Type B pancreatic cell (in vitro differentiated cells): ENCODE measurements around the gene RESP18. TPM values are rescaled to one million over a fixed set of nuclear protein-coding genes. Genes with fewer than 3 reads are reported as not detected.
A peak's percentile ranks its signal among the peaks of the same experiment; 100 is the strongest.

ENCODE experiments used
- DNase-seq: peaks from one replicate; pipeline ENCODE4 v3.0.0; 2021; ENCODE audit warnings: mixed read lengths; ENCODE audit not compliant: unreplicated experiment; ENCODE audit errors: extremely low spot score
- H3K27ac Mint-ChIP-seq: 2 replicates; pipeline ENCODE4 v1.8.0; 2021; ENCODE audit warnings: mild to moderate bottlenecking, mixed read lengths
- H3K27me3 Mint-ChIP-seq: 2 replicates; pipeline ENCODE4 v1.8.0; 2021; ENCODE audit warnings: mixed read lengths
- H3K36me3 Mint-ChIP-seq: 2 replicates; pipeline ENCODE4 v1.8.0; 2021; ENCODE audit warnings: mixed read lengths
- H3K4me1 Mint-ChIP-seq: one replicate; pipeline ENCODE4 v1.8.0; 2021; ENCODE audit warnings: mixed read lengths; ENCODE audit not compliant: unreplicated experiment
- H3K4me3 Mint-ChIP-seq: 2 replicates; pipeline ENCODE4 v1.8.0; 2021; ENCODE audit warnings: mild to moderate bottlenecking, mixed read lengths
- H3K9me3 Mint-ChIP-seq: 2 replicates; pipeline ENCODE4 v1.8.0; 2021; ENCODE audit warnings: mixed read lengths
- total RNA-seq: library from RNA; stranded (reverse); gene quantifications from 2 replicates; pipeline ENCODE4 v1.2.1, GENCODE V29; 2021; ENCODE audit warnings: low replicate concordance
- TF ChIP-seq, protein P1 (sequence below): fragments of 200-600 bp; sonication (generic); conservative IDR thresholded peaks from 2 replicates; pipeline ENCODE4 v1.5.0; 2021; ENCODE audit warnings: antibody characterized with exemption, mild to moderate bottlenecking

Gene RESP18
- total RNA-seq, 1 donor from 2014 or later: not detected

DNA sequence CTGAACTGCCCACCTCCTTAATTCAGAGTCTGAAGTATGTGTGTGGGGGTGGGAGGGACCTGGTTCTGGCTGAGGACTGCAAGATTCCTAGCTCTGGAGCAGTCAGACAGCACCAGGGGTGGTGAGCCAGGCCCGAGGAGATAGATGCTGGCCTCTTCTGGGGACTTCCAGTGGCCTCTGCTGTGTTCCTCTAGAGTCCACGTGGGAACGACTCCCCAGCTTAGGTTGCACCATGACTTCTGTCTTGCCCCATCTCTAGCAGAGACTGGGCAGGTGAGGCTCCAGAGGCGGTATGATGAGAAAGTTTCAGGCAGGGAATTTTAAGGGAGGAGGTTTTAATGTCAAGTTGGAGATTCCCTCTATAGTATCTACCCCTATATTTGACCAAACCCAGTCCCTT, 22.0 kb upstream of the RESP18 start:
- Mint-ChIP-seq H3K9me3 (no peaks in the 10 kb centered on the region), H3K4me1 (peaks cover 10% of the 10 kb centered on the region), H3K27me3 (peaks cover 83% of the 10 kb centered on the region), H3K27ac (no peak overlapping the region), H3K4me3 (no peak overlapping the region), H3K36me3 (peaks cover 3% of the 10 kb centered on the region)
- DNase-seq: no peak
- TF ChIP-seq, protein P1, sequence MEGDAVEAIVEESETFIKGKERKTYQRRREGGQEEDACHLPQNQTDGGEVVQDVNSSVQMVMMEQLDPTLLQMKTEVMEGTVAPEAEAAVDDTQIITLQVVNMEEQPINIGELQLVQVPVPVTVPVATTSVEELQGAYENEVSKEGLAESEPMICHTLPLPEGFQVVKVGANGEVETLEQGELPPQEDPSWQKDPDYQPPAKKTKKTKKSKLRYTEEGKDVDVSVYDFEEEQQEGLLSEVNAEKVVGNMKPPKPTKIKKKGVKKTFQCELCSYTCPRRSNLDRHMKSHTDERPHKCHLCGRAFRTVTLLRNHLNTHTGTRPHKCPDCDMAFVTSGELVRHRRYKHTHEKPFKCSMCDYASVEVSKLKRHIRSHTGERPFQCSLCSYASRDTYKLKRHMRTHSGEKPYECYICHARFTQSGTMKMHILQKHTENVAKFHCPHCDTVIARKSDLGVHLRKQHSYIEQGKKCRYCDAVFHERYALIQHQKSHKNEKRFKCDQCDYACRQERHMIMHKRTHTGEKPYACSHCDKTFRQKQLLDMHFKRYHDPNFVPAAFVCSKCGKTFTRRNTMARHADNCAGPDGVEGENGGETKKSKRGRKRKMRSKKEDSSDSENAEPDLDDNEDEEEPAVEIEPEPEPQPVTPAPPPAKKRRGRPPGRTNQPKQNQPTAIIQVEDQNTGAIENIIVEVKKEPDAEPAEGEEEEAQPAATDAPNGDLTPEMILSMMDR: no peak

DNA sequence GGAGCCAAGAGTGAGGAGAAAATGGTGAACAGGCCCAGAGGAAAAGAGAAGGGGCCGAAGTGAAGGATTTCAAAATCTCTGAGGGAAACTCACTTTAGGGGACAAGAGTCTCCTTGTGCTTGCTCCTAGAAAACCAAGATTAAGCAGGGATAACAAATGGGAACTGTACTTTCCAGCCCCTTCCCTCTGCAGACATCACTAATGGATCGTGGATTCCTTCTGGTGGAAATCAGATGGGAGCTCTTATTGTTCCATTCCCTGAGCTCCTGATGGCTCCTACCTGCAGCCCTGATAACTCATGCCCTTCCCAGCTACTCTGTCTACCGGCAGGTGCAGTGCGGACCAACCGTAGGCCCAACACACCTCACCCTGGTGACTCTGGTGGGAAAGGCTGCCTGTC, 20.6 kb upstream of the RESP18 start:
- TF ChIP-seq, protein P1: no peak
- H3K4me3 Mint-ChIP-seq: no peak overlapping the region
- H3K9me3 Mint-ChIP-seq: no peaks in the 10 kb centered on the region
- no peak for DNase-seq
- peaks cover 81% of the 10 kb centered on the region for H3K27me3 Mint-ChIP-seq
- no peak overlapping the region for H3K27ac Mint-ChIP-seq
- H3K36me3 Mint-ChIP-seq: peaks cover 3% of the 10 kb centered on the region
- H3K4me1 Mint-ChIP-seq: peaks cover 10% of the 10 kb centered on the region

DNA sequence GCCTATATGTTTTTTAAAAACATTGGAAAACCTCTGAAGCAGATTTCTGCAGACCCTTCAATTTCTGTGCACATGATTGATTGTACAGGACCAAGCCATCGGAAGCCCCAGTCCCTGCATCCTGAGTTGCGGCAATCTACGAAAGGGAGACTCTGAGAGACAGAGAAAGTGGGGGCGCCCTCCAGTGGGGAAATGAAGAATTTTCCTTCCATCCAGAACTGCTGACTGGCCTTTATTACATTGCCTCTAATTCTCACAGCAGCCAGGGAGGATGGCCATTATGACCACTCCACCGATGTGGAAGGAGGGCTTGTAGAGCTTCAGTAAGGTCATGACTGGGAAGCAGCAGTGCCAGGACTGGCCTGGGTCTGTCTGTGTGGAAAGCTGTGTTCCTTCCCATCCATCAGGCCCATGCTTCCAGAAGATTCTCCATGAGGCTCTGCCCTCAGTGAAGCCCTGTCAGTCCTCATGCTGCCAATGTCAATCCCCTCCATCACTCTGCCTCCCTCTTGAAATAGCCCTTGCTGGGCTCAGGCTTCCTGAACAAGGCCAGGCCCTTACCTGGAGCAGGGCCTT, 20.0 kb upstream of the RESP18 start:
- no peak for DNase-seq
- Mint-ChIP-seq H3K4me1 (peaks cover 10% of the 10 kb centered on the region), H3K27me3 (peaks cover 80% of the 10 kb centered on the region), H3K4me3 (no peak overlapping the region), H3K36me3 (peaks cover 3% of the 10 kb centered on the region), H3K27ac (no peak overlapping the region), H3K9me3 (no peaks in the 10 kb centered on the region)
- TF ChIP-seq, protein P1: peak; percentile 80

DNA sequence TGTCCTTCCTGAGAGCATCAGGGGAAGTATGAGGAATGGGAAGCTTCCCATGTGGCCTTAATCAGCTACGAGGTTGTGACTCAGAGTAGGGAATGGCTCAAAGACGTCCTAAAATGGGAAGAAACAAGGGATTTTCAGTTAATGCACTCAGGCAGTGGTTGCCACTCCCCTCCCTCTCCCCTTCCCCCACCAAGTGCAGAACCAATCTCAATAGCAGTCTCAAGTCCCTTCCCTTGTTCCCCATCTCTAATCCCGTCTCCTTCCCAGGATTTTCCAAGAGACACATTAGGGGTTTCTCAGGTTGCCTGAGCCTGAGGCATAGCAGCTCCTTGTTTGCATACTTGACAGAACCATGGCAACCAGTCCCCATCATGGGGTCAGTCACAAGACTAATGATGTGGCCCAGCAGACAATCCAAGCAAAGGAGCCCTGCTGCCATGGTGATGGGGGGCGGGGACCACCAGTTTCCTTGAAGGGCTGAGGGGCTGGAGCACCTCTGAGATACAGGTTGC, 18.2 kb upstream of the RESP18 start:
- no peak for DNase-seq
- Mint-ChIP-seq H3K27me3 (peaks cover 76% of the 10 kb centered on the region), H3K27ac (peak overlapping the region; percentile 18), H3K36me3 (no peaks in the 10 kb centered on the region), H3K4me3 (no peak overlapping the region), H3K9me3 (no peaks in the 10 kb centered on the region), H3K4me1 (peaks cover 10% of the 10 kb centered on the region)
- TF ChIP-seq, protein P1: no peak

DNA sequence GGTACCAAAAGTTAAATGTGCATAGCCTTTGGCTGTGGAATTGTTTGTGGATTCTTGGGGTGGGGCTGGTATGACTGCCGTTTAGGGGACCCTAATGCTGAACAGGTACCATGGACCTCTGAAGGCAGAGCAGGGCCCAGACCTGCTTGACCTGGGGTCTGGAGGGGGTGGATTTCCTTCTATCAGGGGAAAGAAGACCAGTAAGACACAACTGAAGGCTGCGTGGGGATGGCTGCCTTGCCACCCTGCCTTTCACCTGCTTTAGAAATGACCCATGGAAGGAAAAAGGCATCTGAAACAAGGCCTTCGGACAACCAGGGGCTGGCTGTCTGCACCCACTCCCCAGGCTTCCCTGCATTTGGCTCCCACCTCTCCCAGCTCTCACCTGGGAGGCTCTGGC, 17.7 kb upstream of the RESP18 start:
- H3K9me3 Mint-ChIP-seq: no peaks in the 10 kb centered on the region
- peaks cover 75% of the 10 kb centered on the region for H3K27me3 Mint-ChIP-seq
- H3K4me1 Mint-ChIP-seq: peaks cover 10% of the 10 kb centered on the region
- DNase-seq: no peak
- TF ChIP-seq, protein P1: no peak
- H3K4me3 Mint-ChIP-seq: no peak overlapping the region
- no peak overlapping the region for H3K27ac Mint-ChIP-seq
- H3K36me3 Mint-ChIP-seq: no peaks in the 10 kb centered on the region
